OCI-LY1 (cell line): ENCODE results near the gene KRT17.
"Not testable (repeated sequence)": the region's sequence is repeated elsewhere in the genome, so short reads cannot be mapped to it uniquely, and the experiment has no call there.

Experiments used
- H2AFZ ChIP-seq: fragments of 200-600 bp; sonication (generic), shearing (Covaris generic); 2 replicates; pipeline ENCODE4 v1.6.0; 2014; ENCODE audit warnings: antibody characterized with exemption, mild to moderate bottlenecking, low read length
- H3F3A ChIP-seq: fragments of 200-600 bp; sonication (generic), shearing (Covaris generic); 2 replicates; pipeline ENCODE4 v1.6.0; 2014; ENCODE audit warnings: mild to moderate bottlenecking, antibody characterized with exemption, low read length, moderate library complexity; ENCODE audit not compliant: insufficient read depth
- H3K27ac ChIP-seq: fragments of 200-600 bp; sonication (generic); 2 replicates; pipeline ENCODE4 v1.5.1; 2014; ENCODE audit warnings: low read length, mixed run types, mild to moderate bottlenecking, low read depth; ENCODE audit not compliant: poor library complexity, severe bottlenecking
- H3K27me3 ChIP-seq: fragments of 200-600 bp; sonication (generic); 2 replicates; pipeline ENCODE4 v1.6.0; 2014; ENCODE audit warnings: antibody characterized with exemption, mild to moderate bottlenecking, low read length, moderate library complexity; ENCODE audit not compliant: insufficient read depth
- H3K36me3 ChIP-seq: fragments of 200-600 bp; sonication (generic); 2 replicates; pipeline ENCODE4 v1.6.1; 2014; ENCODE audit warnings: mild to moderate bottlenecking, antibody characterized with exemption, low read length, moderate library complexity, mixed read lengths; ENCODE audit not compliant: insufficient read depth
- H3K4me1 ChIP-seq: fragments of 200-600 bp; sonication (generic); 2 replicates; pipeline ENCODE4 v1.5.1; 2014; ENCODE audit warnings: mild to moderate bottlenecking, low read length, moderate library complexity; ENCODE audit not compliant: insufficient read depth, severe bottlenecking
- H3K4me2 ChIP-seq: fragments of 200-600 bp; sonication (generic), shearing (Covaris generic); 2 replicates; pipeline ENCODE4 v1.6.1; 2014; ENCODE audit warnings: low read length
- H3K4me3 ChIP-seq: fragments of 200-600 bp; sonication (generic); 2 replicates; pipeline ENCODE4 v1.5.1; 2014; ENCODE audit warnings: low read length, low read depth, mild to moderate bottlenecking, mixed read lengths; ENCODE audit not compliant: poor library complexity, severe bottlenecking
- H3K79me2 ChIP-seq: fragments of 200-600 bp; shearing (Covaris generic); 2 replicates; pipeline ENCODE4 v1.6.1; 2016; ENCODE audit warnings: mixed run types, low read length, mixed read lengths; ENCODE audit not compliant: insufficient read depth
- H3K9ac ChIP-seq: fragments of 200-600 bp; sonication (generic), shearing (Covaris generic); 2 replicates; pipeline ENCODE4 v1.6.1; 2014; ENCODE audit warnings: mild to moderate bottlenecking, low read length, mixed read lengths
- H3K9me2 ChIP-seq: fragments of 200-600 bp; sonication (generic), shearing (Covaris generic); 2 replicates; pipeline ENCODE4 v1.6.1; 2014; ENCODE audit warnings: low read depth, mild to moderate bottlenecking, low read length, mixed read lengths
- H3K9me3 ChIP-seq: fragments of 200-600 bp; shearing (Covaris generic); 2 replicates; pipeline ENCODE4 v1.6.1; 2014; ENCODE audit warnings: low read length, mixed read lengths
- H4K20me1 ChIP-seq: fragments of 200-600 bp; sonication (generic), shearing (Covaris generic); 2 replicates; pipeline ENCODE4 v1.6.0; 2016; ENCODE audit warnings: mild to moderate bottlenecking, low read length; ENCODE audit not compliant: insufficient read depth
- EZH2 ChIP-seq: fragments of 200-600 bp; sonication (generic), shearing (Covaris generic); IDR thresholded peaks from 2 replicates; pipeline ENCODE4 v1.8.0; 2017; ENCODE audit warnings: borderline replicate concordance, mixed run types, mild to moderate bottlenecking, antibody characterized with exemption, low read length, moderate library complexity, mixed read lengths
- TF ChIP-seq, protein P1 (sequence below): fragments of 200-600 bp; sonication (generic), shearing (Covaris generic); IDR thresholded peaks from 2 replicates; pipeline ENCODE4 v1.5.1; 2017; ENCODE audit warnings: mild to moderate bottlenecking, antibody characterized with exemption, low read length, moderate library complexity, mixed read lengths

Gene KRT17

GRCh38 chr17:41617136-41617535, 7.2 kb downstream of the KRT17 start:
- Histone ChIP-seq H3K79me2 (no peaks in the 10 kb centered on the region), H3K27ac (no peak overlapping the region), H3K4me2 (no peak overlapping the region), H2AFZ (no peak overlapping the region), H3K4me3 (no peak overlapping the region), H3K36me3 (no peaks in the 10 kb centered on the region), H3K9me2 (no peaks in the 10 kb centered on the region), H3K27me3 (no peaks in the 10 kb centered on the region), H3K9me3 (no peaks in the 10 kb centered on the region), H4K20me1 (no peaks in the 10 kb centered on the region), H3F3A (no peaks in the 10 kb centered on the region), H3K4me1 (no peaks in the 10 kb centered on the region), H3K9ac (no peak overlapping the region)
- no peak for TF ChIP-seq EZH2
- TF ChIP-seq, protein P1, sequence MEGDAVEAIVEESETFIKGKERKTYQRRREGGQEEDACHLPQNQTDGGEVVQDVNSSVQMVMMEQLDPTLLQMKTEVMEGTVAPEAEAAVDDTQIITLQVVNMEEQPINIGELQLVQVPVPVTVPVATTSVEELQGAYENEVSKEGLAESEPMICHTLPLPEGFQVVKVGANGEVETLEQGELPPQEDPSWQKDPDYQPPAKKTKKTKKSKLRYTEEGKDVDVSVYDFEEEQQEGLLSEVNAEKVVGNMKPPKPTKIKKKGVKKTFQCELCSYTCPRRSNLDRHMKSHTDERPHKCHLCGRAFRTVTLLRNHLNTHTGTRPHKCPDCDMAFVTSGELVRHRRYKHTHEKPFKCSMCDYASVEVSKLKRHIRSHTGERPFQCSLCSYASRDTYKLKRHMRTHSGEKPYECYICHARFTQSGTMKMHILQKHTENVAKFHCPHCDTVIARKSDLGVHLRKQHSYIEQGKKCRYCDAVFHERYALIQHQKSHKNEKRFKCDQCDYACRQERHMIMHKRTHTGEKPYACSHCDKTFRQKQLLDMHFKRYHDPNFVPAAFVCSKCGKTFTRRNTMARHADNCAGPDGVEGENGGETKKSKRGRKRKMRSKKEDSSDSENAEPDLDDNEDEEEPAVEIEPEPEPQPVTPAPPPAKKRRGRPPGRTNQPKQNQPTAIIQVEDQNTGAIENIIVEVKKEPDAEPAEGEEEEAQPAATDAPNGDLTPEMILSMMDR: no peak

- H3K9me3 ChIP-seq, H3K36me3 ChIP-seq, H3K79me2 ChIP-seq, H3K27me3 ChIP-seq, H3K9me2 ChIP-seq, H3K4me3 ChIP-seq, H3K4me1 ChIP-seq, H3K9ac ChIP-seq, H3F3A ChIP-seq, H3K4me2 ChIP-seq, H3K27ac ChIP-seq, H4K20me1 ChIP-seq, H2AFZ ChIP-seq: not testable (repeated sequence)
Observed at GRCh38 chr17:41616486-41616885, 7.9 kb downstream of the KRT17 start.

DNA sequence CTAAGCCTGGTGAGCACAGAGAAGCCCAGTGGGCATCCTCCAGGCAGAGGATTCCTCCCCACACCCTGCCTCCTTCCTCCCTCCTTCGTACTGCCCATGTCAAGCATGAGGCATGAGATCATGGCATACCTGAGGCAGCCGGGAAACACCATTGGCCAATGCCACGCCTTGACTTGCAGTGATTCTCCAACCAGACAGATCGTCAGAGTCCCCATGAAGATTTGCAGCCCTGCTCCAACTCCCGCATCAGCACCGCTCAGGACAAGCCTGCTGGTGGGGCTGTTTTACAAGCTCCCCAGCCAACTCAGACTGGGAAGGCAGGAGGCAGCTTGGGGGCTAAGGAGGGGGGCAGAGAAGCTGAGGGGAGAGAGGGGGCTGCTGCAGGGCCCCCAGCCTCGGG, 8.9 kb downstream of the KRT17 start:
- no peak for TF ChIP-seq EZH2
- TF ChIP-seq, protein P1: no peak

DNA sequence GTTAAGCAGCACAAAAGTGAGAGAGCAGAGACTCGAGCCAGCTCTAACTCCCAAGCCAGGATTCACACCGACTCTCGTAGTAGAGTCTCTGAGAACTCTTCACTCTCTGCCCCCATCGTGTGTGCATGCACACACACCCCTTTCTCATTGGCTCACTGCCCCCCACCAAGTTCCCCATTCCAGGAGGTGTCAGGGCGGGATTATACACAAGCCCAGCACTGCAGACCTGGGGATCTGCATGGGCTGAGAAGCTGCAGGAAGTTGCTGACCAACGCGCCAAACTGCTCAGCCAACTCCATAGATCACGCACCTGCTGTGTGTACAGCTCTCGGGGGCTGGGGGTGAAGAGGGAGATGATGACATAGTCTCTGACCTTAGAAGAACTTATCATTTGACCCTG, 9.6 kb downstream of the KRT17 start:
- not testable (repeated sequence) for H3K4me3 ChIP-seq, H3K27me3 ChIP-seq, H3F3A ChIP-seq, H3K4me1 ChIP-seq, H3K4me2 ChIP-seq, H3K9me3 ChIP-seq, H3K36me3 ChIP-seq, H3K79me2 ChIP-seq, H3K27ac ChIP-seq, H3K9me2 ChIP-seq, H3K9ac ChIP-seq, H2AFZ ChIP-seq, H4K20me1 ChIP-seq

More for the DNA sequence above, 8.9 kb downstream of the KRT17 start:
- H3F3A ChIP-seq: no peaks in the 10 kb centered on the region
- H3K9ac ChIP-seq: no peak overlapping the region
- H3K4me3 ChIP-seq: no peak overlapping the region
- no peak overlapping the region for H2AFZ ChIP-seq
- H4K20me1 ChIP-seq: no peaks in the 10 kb centered on the region
- H3K9me2 ChIP-seq: no peaks in the 10 kb centered on the region
- H3K27ac ChIP-seq: no peak overlapping the region
- H3K79me2 ChIP-seq: no peaks in the 10 kb centered on the region
- no peaks in the 10 kb centered on the region for H3K4me1 ChIP-seq
- H3K9me3 ChIP-seq: no peaks in the 10 kb centered on the region
- H3K27me3 ChIP-seq: no peaks in the 10 kb centered on the region
- H3K36me3 ChIP-seq: no peaks in the 10 kb centered on the region
- no peak overlapping the region for H3K4me2 ChIP-seq
